Thyroid gland (tissue), 4 donors: ENCODE results near the gene CHRNG.

Source experiments
- CTCF ChIP-seq, 6 experiments: fragments of 200-600 bp in 3 of 6; fragments of 450-650 bp in 3 of 6; sonication (generic) in 3 of 6; IDR thresholded peaks; one replicate each; pipeline ENCODE4 v1.5.1; 2016 to 2019; ENCODE audit warnings: antibody characterized with exemption in 6 of 6, mild to moderate bottlenecking in 2 of 6, inconsistent platforms in 1 of 6, moderate library complexity in 1 of 6
- POLR2A ChIP-seq, 2 donors: fragments of 450-650 bp; IDR thresholded peaks; one replicate each; pipeline ENCODE4 v1.6.1; 2017; ENCODE audit warnings: antibody characterized with exemption in 2 of 2, mild to moderate bottlenecking in 2 of 2, moderate library complexity in 1 of 2

GRCh38 chr2:232534940-232535651, 4.4 kb upstream of the CHRNG start:
- TF ChIP-seq POLR2A (IDR thresholded peaks at IDR 0.05), result no peak
- TF ChIP-seq CTCF (IDR thresholded peaks at IDR 0.05), result no peak
